CD4-positive, alpha-beta T cell treated with Interleukin-12 subunit alpha and Interleukin-12 subunit beta, for 1 hour (primary cell): Measurements from ENCODE around the gene STOX2.
"Not testable (repeated sequence)": the region's sequence is repeated elsewhere in the genome, so short reads cannot be mapped to it uniquely, and the experiment has no call there.

Experiments used
- DNase-seq: peaks from one replicate; pipeline ENCODE4 v3.0.0-alpha.2; 2020

STOX2 gene

GRCh38 chr4:184030764-184031163, 125.7 kb downstream of the STOX2 start:
- no peak for DNase-seq

GRCh38 chr4:184032091-184032490, 127.0 kb downstream of the STOX2 start:
- no peak for DNase-seq

GRCh38 chr4:184039963-184040383, 134.9 kb downstream of the STOX2 start:
- DNase-seq: no peak

DNA sequence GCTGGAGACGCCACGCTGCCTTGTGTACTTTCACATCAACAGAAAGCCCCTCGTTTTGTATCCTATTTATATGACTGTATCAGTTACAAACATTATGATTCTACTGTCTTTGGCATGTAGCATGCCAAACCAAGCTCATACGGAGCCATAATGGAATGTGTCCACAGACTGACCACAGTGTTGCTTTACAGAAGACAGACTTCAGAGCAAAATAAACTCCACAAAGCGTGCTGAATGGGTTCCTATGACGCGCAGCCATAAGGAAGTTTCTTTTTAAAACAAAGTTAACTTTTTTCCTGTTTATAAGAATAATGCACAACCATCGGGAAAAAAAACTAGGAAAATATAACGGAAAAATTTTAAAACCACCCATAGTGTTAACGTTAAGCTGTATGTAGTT, 136.0 kb downstream of the STOX2 start:
- no peak for DNase-seq

DNA sequence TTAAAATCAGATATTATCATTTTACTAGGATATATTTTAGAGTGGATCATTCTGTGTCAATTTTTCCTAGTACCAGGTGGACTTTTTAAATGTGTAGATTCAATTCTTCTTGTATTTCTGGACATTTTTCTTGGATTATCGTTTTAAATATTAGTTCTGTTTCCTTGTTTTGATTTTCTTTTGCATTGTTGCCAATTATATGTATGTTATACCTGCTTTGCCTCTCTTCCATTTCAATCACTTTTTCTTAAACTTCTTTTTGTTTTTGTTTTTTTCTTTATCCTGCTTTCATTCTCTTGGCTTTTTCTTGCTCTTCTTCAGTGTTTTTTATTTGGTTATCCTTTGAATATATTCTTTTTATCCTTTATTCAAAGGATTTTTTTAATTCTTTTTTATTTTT, 141.0 kb downstream of the STOX2 start:
- no peak for DNase-seq

GRCh38 chr4:184051262-184051661, 146.2 kb downstream of the STOX2 start:
- not testable (repeated sequence) for DNase-seq

- DNase-seq: no peak
Observed at GRCh38 chr4:184052616-184053015, 147.5 kb downstream of the STOX2 start.

DNA sequence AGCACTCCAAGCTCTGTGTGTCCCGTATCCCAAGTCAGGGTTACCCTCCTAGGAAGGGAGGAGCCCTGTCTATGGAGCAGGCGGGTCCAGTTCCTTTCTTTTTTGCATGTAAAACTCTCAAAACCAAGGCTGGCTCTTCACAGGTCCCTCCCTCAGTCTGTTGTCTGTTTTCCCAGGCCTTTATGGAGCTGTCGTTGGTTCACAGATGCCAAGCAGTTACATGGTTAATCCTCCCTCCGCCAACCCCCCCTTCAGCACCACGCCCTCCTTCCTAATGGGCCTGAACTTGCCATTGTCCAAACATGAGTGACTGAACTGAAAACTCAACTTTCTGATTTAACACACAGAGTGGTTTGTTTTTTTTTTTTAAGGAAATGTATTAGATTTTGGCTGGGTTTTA, 148.3 kb downstream of the STOX2 start:
- no peak for DNase-seq

- no peak for DNase-seq
Observed at GRCh38 chr4:184056877-184057276, 151.8 kb downstream of the STOX2 start.

- DNase-seq: no peak
Observed at GRCh38 chr4:184058026-184058425, 152.9 kb downstream of the STOX2 start.

DNA sequence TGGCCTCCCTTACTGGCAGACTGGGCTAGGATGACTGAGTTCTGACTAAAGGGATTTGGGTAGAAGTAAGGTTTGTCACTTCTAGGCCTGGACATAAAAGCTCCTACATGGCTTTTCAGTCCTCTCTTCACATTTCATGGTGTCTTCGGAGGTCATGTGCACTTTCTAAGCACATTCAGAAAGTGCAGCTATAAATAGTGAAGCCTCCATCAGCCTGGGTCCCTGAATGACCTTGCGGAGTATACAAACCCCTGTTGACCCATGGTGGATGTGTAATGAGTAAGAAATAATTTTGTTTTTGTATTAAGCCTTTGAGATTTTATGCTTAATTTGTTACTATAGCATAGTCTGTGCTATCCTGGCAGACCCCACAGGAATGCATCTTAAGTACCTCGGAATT, 154.0 kb downstream of the STOX2 start:
- no peak for DNase-seq

GRCh38 chr4:184061582-184061981, 156.5 kb downstream of the STOX2 start:
- no peak for DNase-seq

DNA sequence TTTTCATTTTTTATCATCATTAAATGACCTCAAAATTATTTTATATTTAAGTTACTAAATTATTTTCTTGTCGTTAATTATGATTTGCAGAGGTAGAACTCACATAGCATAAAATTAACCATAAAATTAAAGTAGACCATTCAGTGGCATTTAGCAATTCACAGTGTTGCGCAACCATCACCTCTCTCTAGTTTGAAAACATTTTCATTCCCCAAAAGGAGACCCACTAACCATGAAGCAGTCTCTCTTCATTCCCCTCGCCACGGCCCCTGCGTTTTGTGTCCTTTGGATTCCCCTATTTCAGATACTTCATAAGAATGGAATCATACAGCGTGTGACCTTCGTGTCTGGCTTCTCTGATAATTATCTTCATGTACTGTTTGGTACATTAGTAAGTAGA, 157.7 kb downstream of the STOX2 start:
- DNase-seq: no peak

DNA sequence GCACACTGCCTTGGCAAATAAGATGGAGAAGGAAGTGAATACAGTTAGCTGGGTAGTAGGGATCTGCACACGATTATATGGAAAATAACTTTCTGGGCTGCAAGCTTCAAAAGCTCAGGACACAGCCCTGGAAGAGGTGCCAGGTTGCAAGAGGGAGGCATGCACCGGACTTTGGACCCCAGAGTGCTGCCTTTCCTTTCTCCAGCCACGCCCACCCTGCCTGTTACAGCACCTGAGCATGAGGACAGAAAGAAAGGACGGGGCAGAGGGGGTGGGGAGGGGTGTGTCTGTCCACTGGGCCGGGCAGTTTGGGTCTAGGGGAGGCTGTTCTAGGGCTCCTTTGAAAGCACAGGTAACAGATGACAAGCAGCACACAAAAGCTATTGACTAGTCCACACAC, 159.8 kb downstream of the STOX2 start:
- no peak for DNase-seq

DNA sequence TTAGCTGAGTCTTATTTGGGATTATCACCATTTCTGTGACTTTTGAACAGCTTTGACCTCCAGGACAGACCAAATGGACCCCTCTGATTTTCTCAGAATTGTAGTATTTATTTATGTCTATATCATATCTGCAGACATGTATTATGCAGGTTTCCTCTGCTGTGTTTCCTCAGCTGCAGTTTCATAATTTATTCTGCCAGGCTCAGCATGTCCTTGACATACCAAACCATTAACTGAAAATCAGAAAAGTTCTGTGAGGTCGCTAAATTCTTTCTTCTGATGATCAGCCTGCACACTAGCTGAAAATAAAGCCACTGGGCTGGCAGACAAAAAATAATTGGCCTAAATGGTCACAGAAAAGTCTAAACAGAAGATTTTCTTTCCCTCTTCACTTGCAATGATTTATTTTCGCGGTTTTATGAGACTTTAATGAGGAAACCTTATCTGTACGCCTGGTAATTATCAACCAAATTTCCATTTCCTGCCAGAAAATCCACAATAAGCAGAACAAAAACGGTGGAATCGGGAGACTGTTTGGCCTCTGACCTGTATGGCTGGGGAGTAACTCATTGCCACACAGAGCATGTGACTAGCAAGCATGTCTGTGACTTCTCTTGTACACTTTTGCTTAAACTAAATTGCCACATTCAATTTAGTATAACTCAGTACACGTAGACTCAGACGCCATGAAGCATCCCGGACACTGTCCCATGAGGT, 161.6 kb downstream of the STOX2 start:
- no peak for DNase-seq

GRCh38 chr4:184067931-184068554, 162.9 kb downstream of the STOX2 start:
- no peak for DNase-seq
